Measurements from ENCODE around the gene CHMP2B. TPM values are rescaled to one million over a fixed set of nuclear protein-coding genes. Genes with fewer than 3 reads are reported as not detected.

CHMP2B gene
- total RNA-seq, result 7.8 and 18.6 TPM in 2 replicates

GRCh38 chr3:87227104-87227834, at the start of gene CHMP2B:
TSS of gene CHMP2B (plus strand) at chr3:87227309. CDS start at chr3:87227523, 214 bp downstream.

GRCh38 chr3:87276484-87276883, 49.4 kb downstream of the CHMP2B start, which contains the start of gene POU1F1:
TSS of gene POU1F1 (minus strand) at chr3:87276584. CDS start at chr3:87276462, 122 bp downstream.

Other genes starting within 250 kb of the CHMP2B start
- gene VGLL3, start 236.2 kb upstream of the CHMP2B start, total RNA-seq, result 6.2 and 10.9 TPM in 2 replicates
- gene POU1F1, start 49.3 kb downstream of the CHMP2B start, total RNA-seq, result not detected in 2 replicates

Data from bronchial smooth muscle cell (primary cell).